Retina (tissue), 1 donor: ENCODE measurements around the gene PITPNM1.
"Not testable (repeated sequence)": the region's sequence is repeated elsewhere in the genome, so short reads cannot be mapped to it uniquely, and the experiment has no call there.

Source experiments
- DNase-seq: peaks from one replicate; pipeline ENCODE4 v3.0.0-alpha.2; 2016

Gene PITPNM1

GRCh38 chr11:67504950-67505581, at the start of gene PITPNM1:
PITPNM1 (minus strand) TSS chr11:67505363; CDS start chr11:67504180, 1,183 bp downstream.
- no peak for DNase-seq

GRCh38 chr11:67551697-67552096, 46.5 kb upstream of the PITPNM1 start:
- DNase-seq, result not testable (repeated sequence)

GRCh38 chr11:67551127-67551526, 46.0 kb upstream of the PITPNM1 start:
- DNase-seq, result no peak

- DNase-seq, result no peak
Observed at GRCh38 chr11:67548555-67549110, 43.5 kb upstream of the PITPNM1 start.

- DNase-seq, result not testable (repeated sequence)
Observed at GRCh38 chr11:67548112-67548511, 42.9 kb upstream of the PITPNM1 start.

GRCh38 chr11:67545280-67545679, 40.1 kb upstream of the PITPNM1 start:
- DNase-seq, result no peak

GRCh38 chr11:67544616-67545242, 39.6 kb upstream of the PITPNM1 start:
- no peak for DNase-seq

GRCh38 chr11:67543585-67543984, 38.4 kb upstream of the PITPNM1 start:
- DNase-seq, result no peak

GRCh38 chr11:67542971-67543370, 37.8 kb upstream of the PITPNM1 start:
- no peak for DNase-seq

GRCh38 chr11:67542169-67542568, 37.0 kb upstream of the PITPNM1 start:
- no peak for DNase-seq

- no peak for DNase-seq
Observed at GRCh38 chr11:67541198-67541597, 36.0 kb upstream of the PITPNM1 start.

- DNase-seq, result no peak
Observed at GRCh38 chr11:67539550-67539949, 34.4 kb upstream of the PITPNM1 start.

GRCh38 chr11:67538823-67539505, 33.8 kb upstream of the PITPNM1 start:
- no peak for DNase-seq

- no peak for DNase-seq
Observed at GRCh38 chr11:67538306-67538705, 33.1 kb upstream of the PITPNM1 start.

GRCh38 chr11:67535561-67535960, 30.4 kb upstream of the PITPNM1 start:
- no peak for DNase-seq

- DNase-seq, result no peak
Observed at GRCh38 chr11:67534070-67534679, 29.0 kb upstream of the PITPNM1 start.

- DNase-seq, result no peak
Observed at GRCh38 chr11:67532889-67533288, 27.7 kb upstream of the PITPNM1 start.

GRCh38 chr11:67530282-67530592, 25.1 kb upstream of the PITPNM1 start:
- no peak for DNase-seq

GRCh38 chr11:67528376-67528775, 23.2 kb upstream of the PITPNM1 start:
- no peak for DNase-seq

GRCh38 chr11:67525275-67525976, 20.3 kb upstream of the PITPNM1 start:
- DNase-seq, result no peak

GRCh38 chr11:67524480-67524808, 19.3 kb upstream of the PITPNM1 start:
- DNase-seq, result no peak

GRCh38 chr11:67523556-67524479, 18.7 kb upstream of the PITPNM1 start:
- no peak for DNase-seq
